Tibial nerve (tissue), 4 donors: ENCODE measurements around the gene PARD3B. TPM values are rescaled to one million over a fixed set of nuclear protein-coding genes. Genes with fewer than 3 reads are reported as not detected.

Source experiments
- DNase-seq, 2 donors: peaks; one replicate each; pipeline ENCODE4 v3.0.0-alpha.2; 2019; ENCODE audit warnings: low spot score in 2 of 2
- H3K27ac ChIP-seq, 4 donors: fragments of 200-600 bp; sonication (generic) in 3 of 4; one replicate each; pipeline ENCODE4 v1.5.1; 2017 to 2019; ENCODE audit warnings: mild to moderate bottlenecking in 1 of 4
- H3K27me3 ChIP-seq, 2 donors: fragments of 200-600 bp; sonication (generic) in 1 of 2; one replicate each; pipeline versions ENCODE4 v1.5.1 to v1.6.0; 2017 to 2019
- H3K36me3 ChIP-seq, 3 donors: fragments of 200-600 bp; sonication (generic); one replicate each; pipeline ENCODE4 v1.5.1; 2018 to 2019
- H3K4me1 ChIP-seq, 4 donors: fragments of 200-600 bp; sonication (generic) in 3 of 4; one replicate each; pipeline ENCODE4 v1.5.1; 2017 to 2019
- H3K4me3 ChIP-seq, 4 donors: fragments of 200-600 bp; sonication (generic) in 3 of 4; one replicate each; pipeline ENCODE4 v1.5.1; 2017 to 2019; ENCODE audit warnings: mild to moderate bottlenecking in 1 of 4, moderate library complexity in 1 of 4
- H3K9me3 ChIP-seq, 4 donors: fragments of 200-600 bp; sonication (generic) in 3 of 4; one replicate each; pipeline ENCODE4 v1.5.1; 2017 to 2019
- CTCF ChIP-seq, 5 experiments: fragments of 200-600 bp in 3 of 5; fragments of 450-650 bp in 2 of 5; sonication (generic) in 3 of 5; IDR thresholded peaks; one replicate each; pipeline ENCODE4 v1.5.1; 2016 to 2019; ENCODE audit warnings: antibody characterized with exemption in 5 of 5, mild to moderate bottlenecking in 3 of 5, moderate library complexity in 2 of 5
- EP300 ChIP-seq, 2 donors: sonication (generic); formaldehyde crosslinking; IDR thresholded peaks; one replicate each; pipeline ENCODE4 v1.6.1; 2017; ENCODE audit warnings: antibody characterized with exemption in 2 of 2, mild to moderate bottlenecking in 1 of 2
- POLR2A ChIP-seq, 2 donors: fragments of 450-650 bp; IDR thresholded peaks; one replicate each; pipeline ENCODE4 v1.6.1; 2017; ENCODE audit warnings: antibody characterized with exemption in 2 of 2, mild to moderate bottlenecking in 2 of 2, moderate library complexity in 2 of 2
- WGBS, 2 donors: methylation state at CpG; one replicate each; pipeline ENCODE4 v1.1.5; 2018; 5-methylcytosine and 5-hydroxymethylcytosine counted together
- total RNA-seq, 4 donors: library from RNA; depleted of rRNA; stranded (reverse); fragments of >200 nt; gene quantifications; one replicate each; pipeline ENCODE4 v1.1.0, GENCODE V29; 2016

PARD3B gene
- total RNA-seq, 4 donors from 2014 or later: 47.4 to 101 (median 64.8) TPM

- Histone ChIP-seq H3K9me3 (peaks cover 0 to 8% (median 2%) of the 10 kb centered on the region in 4 donors), H3K27ac (no peak overlapping the region), H3K4me1 (peaks cover 0 to 2% (median 0%) of the 10 kb centered on the region in 4 donors), H3K4me3 (no peak overlapping the region), H3K27me3 (no peaks in the 10 kb centered on the region), H3K36me3 (no peaks in the 10 kb centered on the region)
- 87 to 91% methylated on average over 2 of the region's 2 CpGs for WGBS, 2 donors
- no peak for DNase-seq
- no peak for TF ChIP-seq CTCF (IDR thresholded peaks at IDR 0.05)
- no peak for TF ChIP-seq EP300 (IDR thresholded peaks at IDR 0.05)
- no peak for TF ChIP-seq POLR2A (IDR thresholded peaks at IDR 0.05)
These were observed 354.7 kb downstream of the PARD3B start for GRCh38 chr2:204899983-204900382.

GRCh38 chr2:204900487-204900886 lies 355.2 kb downstream of the PARD3B start:
- H3K9me3 ChIP-seq: peaks cover 0 to 8% (median 2%) of the 10 kb centered on the region in 4 donors
- no peak overlapping the region for H3K4me3 ChIP-seq
- no peak for DNase-seq
- TF ChIP-seq CTCF (IDR thresholded peaks at IDR 0.05) (no peak), POLR2A (IDR thresholded peaks at IDR 0.05) (no peak), EP300 (IDR thresholded peaks at IDR 0.05) (no peak)
- no peaks in the 10 kb centered on the region for H3K36me3 ChIP-seq
- H3K27ac ChIP-seq: no peak overlapping the region
- WGBS, 2 donors: 28 to 32% methylated on average over 2 of the region's 2 CpGs
- H3K4me1 ChIP-seq: peaks cover 0 to 7% (median 0%) of the 10 kb centered on the region in 4 donors
- H3K27me3 ChIP-seq: no peaks in the 10 kb centered on the region

GRCh38 chr2:204900910-204901309 lies 355.6 kb downstream of the PARD3B start:
- no peak overlapping the region for H3K27ac ChIP-seq
- no peaks in the 10 kb centered on the region for H3K36me3 ChIP-seq
- H3K27me3 ChIP-seq: no peaks in the 10 kb centered on the region
- H3K4me3 ChIP-seq: no peak overlapping the region
- DNase-seq: no peak
- TF ChIP-seq EP300 (IDR thresholded peaks at IDR 0.05): no peak
- H3K4me1 ChIP-seq: peaks cover 0 to 11% (median 0%) of the 10 kb centered on the region in 4 donors
- 93 to 94% methylated on average over 1 of the region's 1 CpG for WGBS, 2 donors
- H3K9me3 ChIP-seq: peaks cover 0 to 8% (median 2%) of the 10 kb centered on the region in 4 donors

GRCh38 chr2:204901591-204901990 lies 356.3 kb downstream of the PARD3B start:
- DNase-seq: no peak
- H3K27ac ChIP-seq: no peak overlapping the region
- TF ChIP-seq EP300 (IDR thresholded peaks at IDR 0.05) (no peak), POLR2A (IDR thresholded peaks at IDR 0.05) (no peak), CTCF (IDR thresholded peaks at IDR 0.05) (no peak)
- no peak overlapping the region for H3K4me3 ChIP-seq
- peaks cover 0 to 14% (median 0%) of the 10 kb centered on the region in 4 donors for H3K4me1 ChIP-seq
- no peaks in the 10 kb centered on the region for H3K36me3 ChIP-seq
- 0 to 100% methylated on average over 1 of the region's 1 CpG for WGBS, 2 donors
- peaks cover 0 to 8% (median 2%) of the 10 kb centered on the region in 4 donors for H3K9me3 ChIP-seq
- H3K27me3 ChIP-seq: no peaks in the 10 kb centered on the region

GRCh38 chr2:204909791-204910190 lies 364.5 kb downstream of the PARD3B start:
- no peaks in the 10 kb centered on the region for H3K9me3 ChIP-seq
- DNase-seq: no peak
- H3K27me3 ChIP-seq: no peaks in the 10 kb centered on the region
- no peak for TF ChIP-seq CTCF (IDR thresholded peaks at IDR 0.05)
- no peak for TF ChIP-seq POLR2A (IDR thresholded peaks at IDR 0.05)
- no peak for TF ChIP-seq EP300 (IDR thresholded peaks at IDR 0.05)
- WGBS, 2 donors: 67 to 73% methylated on average over 2 of the region's 2 CpGs
- no peak overlapping the region for H3K4me3 ChIP-seq
- H3K27ac ChIP-seq: no peak overlapping the region
- peaks cover 0 to 33% (median 0%) of the 10 kb centered on the region in 4 donors for H3K4me1 ChIP-seq
- H3K36me3 ChIP-seq: no peaks in the 10 kb centered on the region

- WGBS, 2 donors: 87 to 88% methylated on average over 3 of the region's 3 CpGs
- Histone ChIP-seq H3K27ac (no peak overlapping the region), H3K9me3 (no peaks in the 10 kb centered on the region), H3K4me3 (no peak overlapping the region), H3K36me3 (no peaks in the 10 kb centered on the region), H3K4me1 (peaks cover 0 to 19% (median 0%) of the 10 kb centered on the region in 4 donors), H3K27me3 (no peaks in the 10 kb centered on the region)
- no peak for DNase-seq
- TF ChIP-seq CTCF (IDR thresholded peaks at IDR 0.05) (no peak), EP300 (IDR thresholded peaks at IDR 0.05) (no peak), POLR2A (IDR thresholded peaks at IDR 0.05) (no peak)
These were observed 368.0 kb downstream of the PARD3B start for GRCh38 chr2:204913312-204913711.
